Hematopoietic multipotent progenitor cell treated with erythropoietin and hydrocortisone succinate and interleukin-3 and kit ligand, for 6 days (in vitro differentiated cells): ENCODE measurements around the gene APBB2.

ENCODE experiments used
- DNase-seq: peaks from one replicate; pipeline ENCODE4 v3.0.0-alpha.2; 2015

The APBB2 gene

GRCh38 chr4:41185614-41186592 lies 28.4 kb downstream of the APBB2 start:
- no peak for DNase-seq

DNA sequence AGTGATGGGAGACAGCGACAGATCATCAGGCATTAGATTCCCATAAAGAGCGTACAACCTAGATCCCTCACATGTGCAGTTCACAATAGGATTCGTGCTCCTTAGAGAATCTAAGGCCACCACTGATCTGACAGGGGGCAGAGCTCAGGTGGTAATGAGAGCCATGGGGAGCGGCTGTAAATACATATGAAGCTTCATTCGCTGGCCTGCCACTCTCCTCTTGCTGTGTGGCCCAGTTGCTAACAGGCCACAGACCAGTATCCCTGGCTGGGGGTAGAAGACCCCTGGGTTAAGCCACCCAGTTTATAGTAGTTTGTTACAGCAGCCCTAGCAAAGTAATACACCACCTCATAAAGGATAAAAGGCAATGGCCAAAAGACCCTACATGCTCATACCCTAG lies 30.3 kb downstream of the APBB2 start:
- DNase-seq: no peak

DNA sequence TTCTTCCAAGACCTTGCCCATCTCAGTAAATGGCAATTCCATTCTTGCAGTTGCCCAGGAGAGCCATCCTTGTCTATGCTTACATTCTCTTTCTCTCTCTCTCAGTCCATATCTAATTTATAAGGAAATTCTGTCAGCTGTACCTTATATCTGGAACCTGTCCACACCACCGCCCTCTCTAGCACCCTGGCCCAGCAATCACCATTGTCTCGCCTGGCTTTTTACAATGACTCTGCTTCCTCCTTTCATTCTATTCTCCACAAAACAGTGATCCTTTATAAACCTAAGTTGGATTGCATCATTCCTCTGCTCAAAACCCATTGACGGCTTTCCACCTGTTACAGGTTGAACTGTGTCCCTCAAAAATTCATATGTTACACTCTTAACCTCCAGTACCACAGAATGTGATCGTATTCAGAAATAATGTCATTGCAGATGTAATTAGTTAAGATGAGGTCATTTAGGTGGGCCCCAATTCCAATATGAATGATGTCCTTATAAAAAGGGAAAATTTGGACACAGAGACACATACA lies 31.3 kb downstream of the APBB2 start:
- DNase-seq: no peak

DNA sequence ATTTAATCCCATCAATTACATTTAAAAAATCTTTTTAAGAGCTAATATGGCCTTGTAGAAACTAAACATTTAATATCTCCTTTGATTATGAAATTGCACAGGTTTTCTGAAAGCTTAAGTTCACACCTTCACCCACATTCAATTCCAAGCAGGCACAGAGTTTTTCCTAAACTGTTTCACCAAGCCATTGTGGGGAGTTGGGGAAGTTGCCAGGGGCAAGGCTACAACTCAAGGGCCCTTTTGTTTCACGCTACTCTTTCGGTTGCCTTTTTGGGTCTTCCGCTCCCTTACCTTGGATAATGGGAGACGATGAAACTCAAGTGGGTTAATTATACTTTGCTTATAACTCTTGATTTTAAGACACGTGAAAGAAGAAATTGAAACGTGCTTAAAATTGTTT lies 33.3 kb downstream of the APBB2 start:
- no peak for DNase-seq

GRCh38 chr4:41179498-41180195 lies 34.7 kb downstream of the APBB2 start:
- DNase-seq: no peak

DNA sequence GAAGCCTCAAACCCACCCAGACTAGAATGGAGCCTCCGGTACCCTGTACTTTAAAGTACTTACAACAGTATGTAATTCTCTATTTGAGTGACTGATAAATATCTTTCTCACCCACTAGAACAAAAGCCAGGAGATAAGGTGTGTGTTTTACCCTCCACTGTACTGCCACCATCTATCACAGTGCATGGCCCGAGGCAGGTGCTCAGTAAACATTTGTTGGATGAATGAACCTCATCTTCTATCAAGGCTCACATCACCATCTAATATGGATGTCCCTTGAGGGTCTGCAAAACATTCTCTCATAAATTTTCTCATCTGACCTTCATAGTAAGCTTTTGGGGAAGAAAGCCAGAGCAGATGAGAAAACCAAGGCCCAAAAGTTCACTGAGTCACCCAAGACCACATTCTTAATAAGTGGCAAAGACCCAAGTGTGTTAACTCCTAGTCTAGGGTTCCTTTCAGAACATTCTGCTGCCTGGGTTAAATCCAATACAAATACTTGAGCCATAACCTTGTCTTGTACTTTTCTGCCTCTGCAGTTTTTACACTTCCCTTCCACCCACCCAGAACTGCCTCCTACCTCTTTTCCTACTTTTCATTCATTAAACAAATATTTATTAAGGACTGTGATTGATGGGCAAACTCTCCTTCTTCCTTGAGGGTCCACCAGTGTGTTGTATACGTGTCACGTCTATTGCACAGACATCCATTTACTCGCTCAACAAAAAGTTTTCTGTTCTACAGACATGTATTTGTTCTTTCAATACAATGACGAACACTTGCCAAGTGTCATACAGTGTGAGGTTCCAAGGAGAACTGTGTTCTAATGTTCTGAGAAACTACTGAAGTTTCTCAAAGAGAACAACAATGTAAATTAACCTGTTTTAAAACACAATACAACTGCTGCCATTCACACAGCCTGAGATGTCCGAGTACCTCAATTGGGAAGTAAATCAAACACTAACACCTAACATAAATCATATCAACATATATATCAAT lies 35.7 kb downstream of the APBB2 start:
- no peak for DNase-seq

DNA sequence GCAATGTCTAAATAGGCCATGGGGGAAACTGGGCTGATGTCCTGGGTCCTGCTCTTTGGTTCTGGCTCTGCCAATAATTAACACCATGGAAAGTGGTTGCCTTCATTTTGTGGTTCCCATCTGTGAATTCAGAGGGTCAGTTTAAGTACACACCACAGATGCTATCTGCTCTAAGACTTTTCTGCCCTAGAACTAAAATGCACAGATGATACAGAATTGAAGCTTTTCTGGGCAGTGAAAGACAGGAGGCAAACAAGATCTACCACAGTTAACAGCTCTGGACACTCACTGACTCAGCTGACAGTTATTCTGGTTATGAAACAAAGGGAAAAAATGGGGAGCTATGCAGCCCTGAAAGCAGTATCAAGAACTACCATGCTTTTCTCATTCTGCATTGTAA lies 37.3 kb downstream of the APBB2 start:
- peak; percentile 1 for DNase-seq

GRCh38 chr4:41176340-41176739 lies 38.0 kb downstream of the APBB2 start:
- DNase-seq: no peak

DNA sequence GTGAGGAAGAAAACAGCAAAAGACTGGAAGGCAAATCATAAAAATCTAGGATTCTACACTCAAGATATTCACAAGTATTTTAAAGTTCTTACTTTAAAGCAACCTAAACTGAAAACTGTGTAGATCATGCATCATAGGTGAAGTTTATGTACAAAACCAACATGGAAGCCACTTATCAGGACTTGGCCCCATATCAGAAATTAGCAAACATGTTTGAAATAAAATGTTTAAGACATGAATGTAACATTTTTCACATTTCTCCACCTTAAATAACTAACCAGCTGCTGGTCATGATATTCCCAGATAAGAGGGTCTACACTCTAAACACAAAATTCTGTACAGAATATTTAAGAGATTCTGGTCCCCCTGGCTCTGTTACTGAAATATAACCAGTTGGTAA lies 38.5 kb downstream of the APBB2 start:
- no peak for DNase-seq

GRCh38 chr4:41174444-41174843 lies 39.9 kb downstream of the APBB2 start:
- no peak for DNase-seq

GRCh38 chr4:41172786-41173185 lies 41.6 kb downstream of the APBB2 start:
- DNase-seq: no peak

GRCh38 chr4:41169256-41169800 lies 45.0 kb downstream of the APBB2 start:
- no peak for DNase-seq

DNA sequence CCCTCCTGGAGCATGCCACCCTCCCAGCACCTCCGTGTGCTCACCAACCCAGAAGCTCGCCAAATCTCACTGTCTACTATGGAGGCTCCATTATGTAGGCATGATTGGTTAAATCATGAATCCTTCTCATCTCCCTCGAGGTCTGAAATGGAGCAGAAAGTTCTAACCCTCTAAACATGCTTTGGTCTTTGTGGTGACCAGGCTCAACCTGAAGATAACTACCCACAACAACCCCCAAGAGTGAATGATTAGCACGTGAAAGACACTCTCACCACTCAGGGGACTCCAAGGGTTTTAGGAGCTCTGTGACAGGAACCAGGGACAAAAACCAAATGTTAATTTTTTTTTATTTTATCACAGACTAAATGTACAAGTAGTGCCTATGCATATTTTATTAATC lies 47.2 kb downstream of the APBB2 start:
- no peak for DNase-seq

GRCh38 chr4:41164405-41164804 lies 49.9 kb downstream of the APBB2 start:
- no peak for DNase-seq

- no peak for DNase-seq
These were observed 53.0 kb downstream of the APBB2 start for GRCh38 chr4:41161355-41161754.

DNA sequence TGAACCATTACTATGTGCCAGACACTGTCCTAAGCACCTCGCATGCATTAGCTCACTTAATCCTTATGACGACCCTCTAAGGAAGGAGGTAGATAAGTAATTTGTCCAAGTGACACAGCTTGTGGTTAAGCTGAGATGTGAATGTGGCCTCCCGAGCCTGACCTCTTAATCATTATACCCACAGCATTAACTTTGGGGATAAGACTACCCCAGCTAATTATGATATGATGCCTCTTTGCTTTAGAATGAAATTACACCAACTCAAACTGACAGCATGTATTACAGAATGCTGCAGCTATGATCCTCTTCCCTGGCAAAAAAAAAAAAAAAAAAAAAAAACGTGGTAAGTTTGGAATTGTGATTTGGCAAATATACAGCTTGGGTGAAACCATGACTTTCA lies 53.5 kb downstream of the APBB2 start:
- DNase-seq: no peak

- DNase-seq: no peak
These were observed 54.1 kb downstream of the APBB2 start for GRCh38 chr4:41160012-41160789.

- DNase-seq: no peak
These were observed 55.6 kb downstream of the APBB2 start for GRCh38 chr4:41158756-41159155.

DNA sequence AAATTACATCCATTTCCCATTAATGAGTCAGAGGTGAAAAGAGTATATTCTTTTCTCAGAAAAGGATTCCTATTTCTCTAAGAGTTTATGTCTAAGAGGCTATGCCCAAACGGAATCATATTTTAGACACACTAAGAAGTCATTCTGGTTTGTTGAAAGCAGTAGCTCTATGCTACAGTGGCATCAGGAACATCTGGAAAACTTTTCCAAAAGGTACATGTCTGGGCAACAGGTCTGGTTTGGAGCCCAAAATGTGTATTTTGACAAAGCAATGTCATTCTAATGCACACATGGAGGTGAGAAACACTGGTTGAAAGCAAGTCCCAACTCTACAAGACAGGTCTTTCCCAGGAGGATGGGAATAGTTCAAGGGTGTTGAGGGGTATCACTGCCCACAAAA lies 56.1 kb downstream of the APBB2 start:
- DNase-seq: no peak

GRCh38 chr4:41157009-41157408 lies 57.3 kb downstream of the APBB2 start:
- DNase-seq: no peak

- DNase-seq: no peak
These were observed 57.8 kb downstream of the APBB2 start for GRCh38 chr4:41156574-41156973.
